GM19043 (cell line): ENCODE measurements around the gene TOR3A.

Experiments used
- ATAC-seq: cut with Tn5 transposase; IDR thresholded peaks from one replicate; pipeline ENCODE4 v1.9.1; 2021; ENCODE audit warnings: low read depth; ENCODE audit not compliant: unreplicated experiment

TOR3A gene

GRCh38 chr1:179142889-179143299 is 61.0 kb downstream of the TOR3A start:
- no peak for ATAC-seq

GRCh38 chr1:179143322-179143721 is 61.5 kb downstream of the TOR3A start:
- no peak for ATAC-seq

GRCh38 chr1:179144626-179145025 is 62.8 kb downstream of the TOR3A start:
- no peak for ATAC-seq

- ATAC-seq: no peak
Observed at GRCh38 chr1:179145521-179145920, 63.7 kb downstream of the TOR3A start.
